Central memory CD4-positive, alpha-beta T cell (primary cell): Measurements from ENCODE around the gene SRSF12.
A peak's percentile ranks its signal among the peaks of the same experiment; 100 is the strongest.

Experiments used
- DNase-seq: peaks from one replicate; pipeline ENCODE4 v3.0.0; 2022
- total RNA-seq, 3 experiments: gene quantifications; one replicate each; lab custom pipeline; 2026; lab: John Stamatoyannopoulos, UW

SRSF12 gene
- 0 to 0.42 (median 0) reads per million in 3 experiments for total RNA-seq

- DNase-seq, result peak; percentile 12
Measured at GRCh38 chr6:89117211-89118108, at the start of gene SRSF12. SRSF12 (minus strand) TSS chr6:89118071; CDS start chr6:89117887, 184 bp downstream.

- DNase-seq, result no peak
Measured at GRCh38 chr6:89162047-89162371, 44.1 kb upstream of the SRSF12 start.

- no peak for DNase-seq
Measured at GRCh38 chr6:89161326-89162046, 43.6 kb upstream of the SRSF12 start.

GRCh38 chr6:89160331-89161092 lies 42.6 kb upstream of the SRSF12 start:
- DNase-seq, result no peak

GRCh38 chr6:89154131-89154530 lies 36.3 kb upstream of the SRSF12 start:
- DNase-seq, result no peak

- DNase-seq, result no peak
Measured at GRCh38 chr6:89148016-89148750, 30.3 kb upstream of the SRSF12 start.

- peak; percentile 29 for DNase-seq
Measured at GRCh38 chr6:89146718-89147700, 29.1 kb upstream of the SRSF12 start.

GRCh38 chr6:89145956-89146717 lies 28.3 kb upstream of the SRSF12 start, which contains the start of gene PM20D2:
PM20D2 (plus strand) TSS chr6:89146055; CDS start chr6:89146145, 90 bp downstream.
- peak; percentile 52 for DNase-seq

- peak; percentile 39 for DNase-seq
Measured at GRCh38 chr6:89145091-89145955, 27.5 kb upstream of the SRSF12 start.

- DNase-seq, result no peak
Measured at GRCh38 chr6:89144354-89144906, 26.6 kb upstream of the SRSF12 start.

- DNase-seq, result no peak
Measured at GRCh38 chr6:89140347-89141156, 22.7 kb upstream of the SRSF12 start.

- no peak for DNase-seq
Measured at GRCh38 chr6:89139509-89140346, 21.9 kb upstream of the SRSF12 start.

GRCh38 chr6:89138173-89138572 lies 20.3 kb upstream of the SRSF12 start:
- no peak for DNase-seq

- no peak for DNase-seq
Measured at GRCh38 chr6:89134723-89135122, 16.9 kb upstream of the SRSF12 start.

GRCh38 chr6:89133981-89134380 lies 16.1 kb upstream of the SRSF12 start:
- DNase-seq, result no peak

- DNase-seq, result no peak
Measured at GRCh38 chr6:89132057-89132456, 14.2 kb upstream of the SRSF12 start.

GRCh38 chr6:89131599-89131998 lies 13.7 kb upstream of the SRSF12 start:
- no peak for DNase-seq
